HEK293 (cell line): ENCODE data around the gene MRRF.

ENCODE experiments used
- CTCF ChIA-PET: fragments of 350-600 bp; formaldehyde crosslinking; extraction: SDS; loops from one replicate; lab custom pipeline; 2021; ENCODE audit warnings: antibody characterized with exemption; lab: Yijun Ruan, JAX
- POLR2A ChIA-PET: fragments of 300-600 bp; formaldehyde crosslinking; extraction: SDS; loops from one replicate; lab custom pipeline; 2020; ENCODE audit warnings: antibody characterized with exemption, inconsistent platforms; lab: Yijun Ruan, JAX
- H3K27ac ChIP-seq: fragments of 200-500 bp; sonication (Bioruptor generic); 2 replicates; pipeline ENCODE4 v1.5.1; 2014; ENCODE audit warnings: low read depth, low read length, control low read depth, inconsistent platforms; ENCODE audit errors: extremely low read depth
- H3K36me3 ChIP-seq, 2 experiments: fragments of 200-500 bp in 1 of 2; sonication (Bioruptor generic) in 1 of 2; 1 replicate in 1 of 2; 2 replicates in 1 of 2; pipeline ENCODE4 v1.5.1; 2014 to 2017; ENCODE audit warnings: inconsistent platforms in 2 of 2, low read length in 2 of 2; ENCODE audit not compliant: control insufficient read depth in 2 of 2, insufficient read depth in 1 of 2
- H3K4me1 ChIP-seq: fragments of 200-500 bp; sonication (Bioruptor generic); 2 replicates; pipeline ENCODE4 v1.5.1; 2014; ENCODE audit warnings: mild to moderate bottlenecking, low read length, inconsistent platforms; ENCODE audit not compliant: control insufficient read depth, insufficient read depth
- H3K4me3 ChIP-seq: 2 replicates; pipeline ENCODE4 v1.5.1; 2011; ENCODE audit warnings: low read depth, mild to moderate bottlenecking, control low read depth, low read length, moderate library complexity
- H3K9me3 ChIP-seq: fragments of 200-500 bp; sonication (Bioruptor generic); 2 replicates; pipeline ENCODE4 v1.5.1; 2014; ENCODE audit warnings: low read depth, low read length, inconsistent platforms; ENCODE audit not compliant: control insufficient read depth, insufficient read depth
- GLIS1 ChIP-seq: fragments of 450-650 bp; formaldehyde crosslinking; IDR thresholded peaks from 2 replicates; pipeline ENCODE4 v1.5.1; 2016; ENCODE audit warnings: missing biosample characterization, missing genetic modification characterization
- ZFHX2 ChIP-seq: fragments of 450-650 bp; formaldehyde crosslinking; conservative IDR thresholded peaks from 2 replicates; pipeline ENCODE4 v1.5.1; 2016; ENCODE audit warnings: missing biosample characterization, missing genetic modification characterization
- ZIC2 ChIP-seq: fragments of 450-650 bp; formaldehyde crosslinking; IDR thresholded peaks from 2 replicates; pipeline ENCODE4 v1.5.1; 2016; ENCODE audit warnings: missing biosample characterization, missing genetic modification characterization
- ZNF157 ChIP-seq: fragments of 450-650 bp; formaldehyde crosslinking; IDR thresholded peaks from 2 replicates; pipeline ENCODE4 v1.5.1; 2016; ENCODE audit warnings: missing biosample characterization, missing genetic modification characterization
- ZNF16 ChIP-seq: fragments of 450-650 bp; formaldehyde crosslinking; IDR thresholded peaks from 2 replicates; pipeline ENCODE4 v1.5.1; 2016; ENCODE audit warnings: low read depth, missing biosample characterization, missing genetic modification characterization
- ZNF211 ChIP-seq: fragments of 450-650 bp; formaldehyde crosslinking; IDR thresholded peaks from 2 replicates; pipeline ENCODE4 v1.5.1; 2016; ENCODE audit warnings: low read depth, missing biosample characterization, missing genetic modification characterization
- ZNF324 ChIP-seq: fragments of 450-650 bp; formaldehyde crosslinking; IDR thresholded peaks from 2 replicates; pipeline ENCODE4 v1.5.1; 2016; ENCODE audit warnings: missing biosample characterization, missing genetic modification characterization
- ZNF561 ChIP-seq: fragments of 450-650 bp; IDR thresholded peaks from 2 replicates; pipeline ENCODE4 v1.5.1; 2018; ENCODE audit warnings: missing biosample characterization, missing genetic modification characterization, borderline replicate concordance
- ZNF585B ChIP-seq: fragments of 450-650 bp; formaldehyde crosslinking; IDR thresholded peaks from 2 replicates; pipeline ENCODE4 v1.5.1; 2016; ENCODE audit warnings: missing biosample characterization, missing genetic modification characterization
- ZNF776 ChIP-seq: fragments of 450-650 bp; formaldehyde crosslinking; IDR thresholded peaks from 2 replicates; pipeline ENCODE4 v1.5.0; 2017; ENCODE audit warnings: missing biosample characterization, missing genetic modification characterization, borderline replicate concordance
- ZSCAN23 ChIP-seq: fragments of 450-650 bp; formaldehyde crosslinking; IDR thresholded peaks from 2 replicates; pipeline ENCODE4 v1.5.1; 2016; ENCODE audit warnings: missing biosample characterization, missing genetic modification characterization
- TF ChIP-seq, protein P1 (sequence below): fragments of 450-650 bp; formaldehyde crosslinking; conservative IDR thresholded peaks from 2 replicates; pipeline ENCODE4 v1.5.1; 2016; ENCODE audit warnings: low read depth, missing biosample characterization, missing genetic modification characterization
- TF ChIP-seq, protein P2 (sequence below): fragments of 450-650 bp; formaldehyde crosslinking; conservative IDR thresholded peaks from 2 replicates; pipeline ENCODE4 v1.5.1; 2016; ENCODE audit warnings: low read depth, missing biosample characterization, missing genetic modification characterization
- TF ChIP-seq, protein P3 (sequence below): fragments of 450-650 bp; formaldehyde crosslinking; IDR thresholded peaks from 2 replicates; pipeline ENCODE4 v1.5.1; 2016; ENCODE audit warnings: missing biosample characterization, missing genetic modification characterization
- TF ChIP-seq, protein P4 (sequence below): fragments of 450-650 bp; formaldehyde crosslinking; IDR thresholded peaks from 2 replicates; pipeline ENCODE4 v1.5.1; 2016; ENCODE audit warnings: missing biosample characterization, missing genetic modification characterization
- TF ChIP-seq, protein P5 (sequence below): fragments of 450-650 bp; formaldehyde crosslinking; IDR thresholded peaks from 2 replicates; pipeline ENCODE4 v1.5.1; 2016; ENCODE audit warnings: missing biosample characterization, missing genetic modification characterization
- TF ChIP-seq, protein P6 (sequence below): fragments of 450-650 bp; formaldehyde crosslinking; IDR thresholded peaks from 2 replicates; pipeline ENCODE4 v1.5.1; 2016; ENCODE audit warnings: missing biosample characterization, missing genetic modification characterization

The MRRF gene

DNA sequence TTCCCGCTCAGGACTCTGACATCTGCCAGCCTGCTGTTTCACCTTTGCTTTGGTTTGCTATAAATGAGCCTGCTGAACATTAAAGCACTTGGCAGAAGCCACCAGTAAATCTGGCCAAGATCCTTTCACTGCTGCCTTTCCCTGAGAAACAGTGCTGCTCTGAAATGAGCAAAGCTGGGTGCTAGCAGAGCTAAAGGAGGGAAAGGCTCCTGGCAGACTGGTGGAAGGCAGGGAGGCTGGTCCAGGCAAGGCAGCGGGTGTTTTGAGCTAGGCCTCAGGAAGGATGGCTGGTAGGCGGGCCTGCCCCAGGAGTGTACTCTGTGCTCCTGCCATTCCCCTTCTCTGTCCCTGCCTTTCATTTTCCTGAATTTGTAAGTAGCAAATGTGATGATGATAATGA, 53.6 kb downstream of the MRRF start (continued):
- TF ChIP-seq, protein P1, sequence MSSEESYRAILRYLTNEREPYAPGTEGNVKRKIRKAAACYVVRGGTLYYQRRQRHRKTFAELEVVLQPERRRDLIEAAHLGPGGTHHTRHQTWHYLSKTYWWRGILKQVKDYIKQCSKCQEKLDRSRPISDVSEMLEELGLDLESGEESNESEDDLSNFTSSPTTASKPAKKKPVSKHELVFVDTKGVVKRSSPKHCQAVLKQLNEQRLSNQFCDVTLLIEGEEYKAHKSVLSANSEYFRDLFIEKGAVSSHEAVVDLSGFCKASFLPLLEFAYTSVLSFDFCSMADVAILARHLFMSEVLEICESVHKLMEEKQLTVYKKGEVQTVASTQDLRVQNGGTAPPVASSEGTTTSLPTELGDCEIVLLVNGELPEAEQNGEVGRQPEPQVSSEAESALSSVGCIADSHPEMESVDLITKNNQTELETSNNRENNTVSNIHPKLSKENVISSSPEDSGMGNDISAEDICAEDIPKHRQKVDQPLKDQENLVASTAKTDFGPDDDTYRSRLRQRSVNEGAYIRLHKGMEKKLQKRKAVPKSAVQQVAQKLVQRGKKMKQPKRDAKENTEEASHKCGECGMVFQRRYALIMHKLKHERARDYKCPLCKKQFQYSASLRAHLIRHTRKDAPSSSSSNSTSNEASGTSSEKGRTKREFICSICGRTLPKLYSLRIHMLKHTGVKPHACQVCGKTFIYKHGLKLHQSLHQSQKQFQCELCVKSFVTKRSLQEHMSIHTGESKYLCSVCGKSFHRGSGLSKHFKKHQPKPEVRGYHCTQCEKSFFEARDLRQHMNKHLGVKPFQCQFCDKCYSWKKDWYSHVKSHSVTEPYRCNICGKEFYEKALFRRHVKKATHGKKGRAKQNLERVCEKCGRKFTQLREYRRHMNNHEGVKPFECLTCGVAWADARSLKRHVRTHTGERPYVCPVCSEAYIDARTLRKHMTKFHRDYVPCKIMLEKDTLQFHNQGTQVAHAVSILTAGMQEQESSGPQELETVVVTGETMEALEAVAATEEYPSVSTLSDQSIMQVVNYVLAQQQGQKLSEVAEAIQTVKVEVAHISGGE (tag by site-specific recombination), result no peak
- TF ChIP-seq ZNF16 (tag by site-specific recombination) (no peak), ZNF585B (no peak)
- TF ChIP-seq, protein P2, sequence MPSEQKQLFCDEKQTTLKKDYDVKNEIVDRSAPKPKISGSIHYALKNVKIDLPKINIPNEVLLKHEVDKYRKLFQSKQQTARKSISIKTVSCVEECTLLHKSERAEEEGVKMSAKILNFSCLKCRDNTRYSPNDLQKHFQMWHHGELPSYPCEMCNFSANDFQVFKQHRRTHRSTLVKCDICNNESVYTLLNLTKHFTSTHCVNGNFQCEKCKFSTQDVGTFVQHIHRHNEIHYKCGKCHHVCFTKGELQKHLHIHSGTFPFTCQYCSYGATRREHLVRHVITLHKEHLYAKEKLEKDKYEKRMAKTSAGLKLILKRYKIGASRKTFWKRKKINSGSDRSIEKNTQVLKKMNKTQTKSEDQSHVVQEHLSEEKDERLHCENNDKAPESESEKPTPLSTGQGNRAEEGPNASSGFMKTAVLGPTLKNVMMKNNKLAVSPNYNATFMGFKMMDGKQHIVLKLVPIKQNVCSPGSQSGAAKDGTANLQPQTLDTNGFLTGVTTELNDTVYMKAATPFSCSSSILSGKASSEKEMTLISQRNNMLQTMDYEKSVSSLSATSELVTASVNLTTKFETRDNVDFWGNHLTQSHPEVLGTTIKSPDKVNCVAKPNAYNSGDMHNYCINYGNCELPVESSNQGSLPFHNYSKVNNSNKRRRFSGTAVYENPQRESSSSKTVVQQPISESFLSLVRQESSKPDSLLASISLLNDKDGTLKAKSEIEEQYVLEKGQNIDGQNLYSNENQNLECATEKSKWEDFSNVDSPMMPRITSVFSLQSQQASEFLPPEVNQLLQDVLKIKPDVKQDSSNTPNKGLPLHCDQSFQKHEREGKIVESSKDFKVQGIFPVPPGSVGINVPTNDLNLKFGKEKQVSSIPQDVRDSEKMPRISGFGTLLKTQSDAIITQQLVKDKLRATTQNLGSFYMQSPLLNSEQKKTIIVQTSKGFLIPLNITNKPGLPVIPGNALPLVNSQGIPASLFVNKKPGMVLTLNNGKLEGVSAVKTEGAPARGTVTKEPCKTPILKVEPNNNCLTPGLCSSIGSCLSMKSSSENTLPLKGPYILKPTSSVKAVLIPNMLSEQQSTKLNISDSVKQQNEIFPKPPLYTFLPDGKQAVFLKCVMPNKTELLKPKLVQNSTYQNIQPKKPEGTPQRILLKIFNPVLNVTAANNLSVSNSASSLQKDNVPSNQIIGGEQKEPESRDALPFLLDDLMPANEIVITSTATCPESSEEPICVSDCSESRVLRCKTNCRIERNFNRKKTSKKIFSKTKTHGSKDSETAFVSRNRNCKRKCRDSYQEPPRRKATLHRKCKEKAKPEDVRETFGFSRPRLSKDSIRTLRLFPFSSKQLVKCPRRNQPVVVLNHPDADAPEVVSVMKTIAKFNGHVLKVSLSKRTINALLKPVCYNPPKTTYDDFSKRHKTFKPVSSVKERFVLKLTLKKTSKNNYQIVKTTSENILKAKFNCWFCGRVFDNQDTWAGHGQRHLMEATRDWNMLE (tag by site-specific recombination), result no peak

DNA sequence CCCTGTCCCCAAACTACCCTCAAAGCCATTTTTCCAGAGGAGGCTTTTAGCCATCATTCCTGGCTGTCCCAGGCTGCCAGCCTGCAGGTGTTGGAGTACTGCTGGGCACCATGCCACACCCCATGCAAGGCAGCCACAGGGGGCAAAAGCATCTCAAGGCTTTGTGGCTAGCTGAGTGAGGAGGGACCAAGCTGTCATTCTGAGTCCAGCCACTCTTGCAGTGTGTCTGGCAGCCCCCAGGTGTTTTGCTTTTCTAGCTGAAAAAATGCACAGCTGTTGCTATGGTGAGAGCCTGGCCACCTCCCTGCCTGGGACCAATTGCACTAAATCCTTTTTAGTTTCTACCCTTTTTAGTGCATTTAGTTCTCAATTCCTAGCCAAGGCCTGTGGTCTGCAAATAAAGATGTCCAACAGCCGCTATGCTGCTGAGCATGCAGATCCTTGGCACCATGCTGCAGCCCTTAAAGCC, 55.8 kb downstream of the MRRF start:
- Histone ChIP-seq H3K4me3 (no peak overlapping the region), H3K36me3 (peaks cover 0 to 41% of the 10 kb centered on the region in 2 experiments; a peak in 2 of 3 replicates), H3K9me3 (no peaks in the 10 kb centered on the region), H3K27ac (no peak overlapping the region), H3K4me1 (no peaks in the 10 kb centered on the region)
- CTCF ChIA-PET, result interaction anchor here (0.7 kb wide), 1 partner anchor 46 kb away, joined by 3 read pairs; no protein-coding TSS in a partner anchor
- TF ChIP-seq ZIC2 (tag by site-specific recombination), result peak; percentile 81
- no peak for TF ChIP-seq ZNF157
- TF ChIP-seq, protein P3, sequence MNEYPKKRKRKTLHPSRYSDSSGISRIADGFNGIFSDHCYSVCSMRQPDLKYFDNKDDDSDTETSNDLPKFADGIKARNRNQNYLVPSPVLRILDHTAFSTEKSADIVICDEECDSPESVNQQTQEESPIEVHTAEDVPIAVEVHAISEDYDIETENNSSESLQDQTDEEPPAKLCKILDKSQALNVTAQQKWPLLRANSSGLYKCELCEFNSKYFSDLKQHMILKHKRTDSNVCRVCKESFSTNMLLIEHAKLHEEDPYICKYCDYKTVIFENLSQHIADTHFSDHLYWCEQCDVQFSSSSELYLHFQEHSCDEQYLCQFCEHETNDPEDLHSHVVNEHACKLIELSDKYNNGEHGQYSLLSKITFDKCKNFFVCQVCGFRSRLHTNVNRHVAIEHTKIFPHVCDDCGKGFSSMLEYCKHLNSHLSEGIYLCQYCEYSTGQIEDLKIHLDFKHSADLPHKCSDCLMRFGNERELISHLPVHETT (tag by site-specific recombination), result no peak
- TF ChIP-seq GLIS1 (tag by site-specific recombination), result peak; percentile 77
- POLR2A ChIA-PET, result no interaction called here

DNA sequence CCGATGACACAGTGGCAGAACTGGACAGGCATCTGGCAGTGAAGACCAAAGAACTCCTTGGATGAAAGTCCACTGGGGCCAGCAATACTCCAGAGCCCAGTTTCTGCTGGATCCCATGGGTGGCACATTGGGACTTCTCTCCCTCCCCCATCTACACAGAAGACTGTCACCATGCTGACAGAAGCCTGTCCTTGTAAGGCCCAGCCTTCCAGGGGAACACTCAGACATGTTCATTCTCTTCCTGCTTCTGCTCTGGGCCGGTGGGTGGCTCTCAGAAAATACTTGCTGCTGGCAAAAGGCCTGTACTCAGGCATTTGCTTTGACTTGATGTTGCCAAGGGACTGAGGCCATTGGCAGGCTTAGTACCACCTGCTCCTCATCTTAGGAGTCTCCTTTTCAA, 57.9 kb downstream of the MRRF start:
- POLR2A ChIA-PET, result no interaction called here
- no peaks in the 10 kb centered on the region for H3K9me3 ChIP-seq
- no peak overlapping the region for H3K27ac ChIP-seq
- H3K4me3 ChIP-seq, result no peak overlapping the region
- CTCF ChIA-PET, result no interaction called here
- H3K4me1 ChIP-seq, result no peaks in the 10 kb centered on the region
- H3K36me3 ChIP-seq, result peaks cover 0 to 42% of the 10 kb centered on the region in 2 experiments; a peak in 2 of 3 replicates
- TF ChIP-seq, protein P4, sequence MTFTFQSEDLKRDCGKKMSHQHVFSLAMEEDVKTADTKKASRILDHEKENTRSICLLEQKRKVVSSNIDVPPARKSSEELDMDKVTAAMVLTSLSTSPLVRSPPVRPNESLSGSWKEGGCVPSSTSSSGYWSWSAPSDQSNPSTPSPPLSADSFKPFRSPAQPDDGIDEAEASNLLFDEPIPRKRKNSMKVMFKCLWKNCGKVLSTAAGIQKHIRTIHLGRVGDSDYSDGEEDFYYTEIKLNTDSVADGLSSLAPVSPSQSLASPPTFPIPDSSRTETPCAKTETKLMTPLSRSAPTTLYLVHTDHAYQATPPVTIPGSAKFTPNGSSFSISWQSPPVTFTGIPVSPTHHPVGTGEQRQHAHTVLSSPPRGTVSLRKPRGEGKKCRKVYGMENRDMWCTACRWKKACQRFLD (tag by site-specific recombination), result no peak
- TF ChIP-seq ZFHX2, result no peak
- no peak for TF ChIP-seq ZNF211 (tag by site-specific recombination)
- TF ChIP-seq, protein P5, sequence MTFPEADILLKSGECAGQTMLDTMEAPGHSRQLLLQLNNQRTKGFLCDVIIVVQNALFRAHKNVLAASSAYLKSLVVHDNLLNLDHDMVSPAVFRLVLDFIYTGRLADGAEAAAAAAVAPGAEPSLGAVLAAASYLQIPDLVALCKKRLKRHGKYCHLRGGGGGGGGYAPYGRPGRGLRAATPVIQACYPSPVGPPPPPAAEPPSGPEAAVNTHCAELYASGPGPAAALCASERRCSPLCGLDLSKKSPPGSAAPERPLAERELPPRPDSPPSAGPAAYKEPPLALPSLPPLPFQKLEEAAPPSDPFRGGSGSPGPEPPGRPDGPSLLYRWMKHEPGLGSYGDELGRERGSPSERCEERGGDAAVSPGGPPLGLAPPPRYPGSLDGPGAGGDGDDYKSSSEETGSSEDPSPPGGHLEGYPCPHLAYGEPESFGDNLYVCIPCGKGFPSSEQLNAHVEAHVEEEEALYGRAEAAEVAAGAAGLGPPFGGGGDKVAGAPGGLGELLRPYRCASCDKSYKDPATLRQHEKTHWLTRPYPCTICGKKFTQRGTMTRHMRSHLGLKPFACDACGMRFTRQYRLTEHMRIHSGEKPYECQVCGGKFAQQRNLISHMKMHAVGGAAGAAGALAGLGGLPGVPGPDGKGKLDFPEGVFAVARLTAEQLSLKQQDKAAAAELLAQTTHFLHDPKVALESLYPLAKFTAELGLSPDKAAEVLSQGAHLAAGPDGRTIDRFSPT (tag by site-specific recombination), result no peak
- TF ChIP-seq ZNF776 (tag by site-specific recombination), result no peak
- TF ChIP-seq, protein P6, sequence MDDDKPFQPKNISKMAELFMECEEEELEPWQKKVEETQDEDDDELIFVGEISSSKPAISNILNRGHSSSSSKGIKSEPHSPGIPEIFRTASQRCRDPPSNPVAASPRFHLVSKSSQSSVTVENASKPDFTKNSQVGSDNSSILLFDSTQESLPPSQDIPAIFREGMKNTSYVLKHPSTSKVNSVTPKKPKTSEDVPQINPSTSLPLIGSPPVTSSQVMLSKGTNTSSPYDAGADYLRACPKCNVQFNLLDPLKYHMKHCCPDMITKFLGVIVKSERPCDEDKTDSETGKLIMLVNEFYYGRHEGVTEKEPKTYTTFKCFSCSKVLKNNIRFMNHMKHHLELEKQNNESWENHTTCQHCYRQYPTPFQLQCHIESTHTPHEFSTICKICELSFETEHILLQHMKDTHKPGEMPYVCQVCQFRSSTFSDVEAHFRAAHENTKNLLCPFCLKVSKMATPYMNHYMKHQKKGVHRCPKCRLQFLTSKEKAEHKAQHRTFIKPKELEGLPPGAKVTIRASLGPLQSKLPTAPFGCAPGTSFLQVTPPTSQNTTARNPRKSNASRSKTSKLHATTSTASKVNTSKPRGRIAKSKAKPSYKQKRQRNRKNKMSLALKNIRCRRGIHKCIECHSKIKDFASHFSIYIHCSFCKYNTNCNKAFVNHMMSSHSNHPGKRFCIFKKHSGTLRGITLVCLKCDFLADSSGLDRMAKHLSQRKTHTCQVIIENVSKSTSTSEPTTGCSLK, result no peak
- TF ChIP-seq ZSCAN23, result no peak
- no peak for TF ChIP-seq ZNF561 (tag by site-specific recombination)
- TF ChIP-seq ZNF324, result no peak
